Left hindlimb (tissue), 1 donor: ENCODE measurements around the gene EPHA10.
"Not testable (repeated sequence)": the region's sequence is repeated elsewhere in the genome, so short reads cannot be mapped to it uniquely, and the experiment has no call there.

ENCODE experiments used
- DNase-seq: peaks from one replicate; pipeline ENCODE4 v3.0.0-alpha.2; 2018

Gene EPHA10

DNA sequence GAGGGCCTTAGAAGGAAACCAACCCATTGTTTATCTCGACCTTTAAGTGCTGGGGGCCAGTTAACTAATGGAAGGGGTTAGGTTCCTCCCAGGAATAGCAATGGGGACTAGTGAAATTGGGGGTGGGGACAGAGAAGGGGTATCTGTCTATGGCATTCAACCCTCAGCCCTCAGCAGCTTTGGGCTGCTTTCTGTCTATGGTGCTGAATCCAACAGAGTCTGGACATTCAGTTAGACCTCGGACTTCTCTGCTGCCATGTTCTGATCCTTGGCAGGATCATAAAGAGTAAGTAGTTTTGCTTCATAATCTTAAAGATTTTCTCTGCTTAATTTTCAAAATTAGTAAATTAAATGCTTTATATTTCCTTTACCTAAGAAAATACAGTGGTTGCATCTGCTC is 2.6 kb upstream of the EPHA10 start:
- DNase-seq, result no peak

- DNase-seq, result no peak
These were observed 1.2 kb upstream of the EPHA10 start for GRCh38 chr1:37765916-37766664.

DNA sequence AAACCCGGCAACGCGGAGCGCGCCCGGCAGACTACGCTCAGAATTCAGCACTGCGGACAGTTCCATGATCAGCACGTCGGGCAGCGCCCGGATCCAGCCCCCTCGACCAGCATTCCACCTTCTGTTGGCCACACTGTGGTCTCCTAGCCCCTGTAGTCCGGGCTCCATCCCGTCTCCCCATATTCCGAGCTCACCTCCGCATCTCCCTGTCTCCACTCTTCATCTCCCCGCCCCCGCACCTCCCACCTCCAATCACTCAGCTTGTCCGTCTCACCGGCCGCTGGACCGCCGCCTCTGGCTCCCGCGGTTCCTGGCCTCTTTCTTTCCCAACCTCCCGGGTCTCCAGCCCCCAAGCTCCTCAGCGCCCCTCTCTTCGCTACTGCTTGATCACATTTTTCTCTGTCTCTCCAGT is 500 bp downstream of the EPHA10 start:
- DNase-seq, result peak; percentile 58

DNA sequence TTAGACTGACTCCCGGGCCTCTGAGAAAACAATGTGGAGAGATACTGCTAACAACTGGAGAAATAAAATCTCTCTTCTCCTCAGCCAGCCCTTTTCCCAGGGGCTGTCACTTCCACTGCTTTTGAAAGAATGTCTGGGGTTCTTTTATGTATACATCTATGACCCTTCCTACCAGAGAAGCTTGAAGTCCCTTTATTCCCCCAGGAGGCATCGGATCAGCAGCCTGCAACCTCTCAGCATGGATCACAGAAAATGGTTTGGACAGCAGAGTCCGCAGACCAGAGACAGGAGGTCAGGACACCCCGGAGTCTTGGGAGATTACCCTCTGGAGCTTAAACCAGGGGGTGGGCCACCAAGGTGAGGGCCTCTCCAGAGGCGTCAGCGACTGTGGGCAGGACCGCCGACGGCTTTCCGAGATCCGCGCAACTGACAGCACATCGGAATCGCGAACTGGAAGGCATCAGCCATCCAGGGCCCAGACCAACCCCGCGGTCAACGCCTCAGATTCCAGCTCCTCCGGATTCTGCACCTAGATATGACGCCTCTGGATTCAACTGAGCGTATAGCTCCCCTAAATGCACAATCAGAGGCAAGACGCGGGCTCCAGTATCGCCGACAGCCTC is 1.0 kb downstream of the EPHA10 start:
- no peak for DNase-seq

- no peak for DNase-seq
These were observed 2.4 kb downstream of the EPHA10 start for GRCh38 chr1:37762516-37762915.

DNA sequence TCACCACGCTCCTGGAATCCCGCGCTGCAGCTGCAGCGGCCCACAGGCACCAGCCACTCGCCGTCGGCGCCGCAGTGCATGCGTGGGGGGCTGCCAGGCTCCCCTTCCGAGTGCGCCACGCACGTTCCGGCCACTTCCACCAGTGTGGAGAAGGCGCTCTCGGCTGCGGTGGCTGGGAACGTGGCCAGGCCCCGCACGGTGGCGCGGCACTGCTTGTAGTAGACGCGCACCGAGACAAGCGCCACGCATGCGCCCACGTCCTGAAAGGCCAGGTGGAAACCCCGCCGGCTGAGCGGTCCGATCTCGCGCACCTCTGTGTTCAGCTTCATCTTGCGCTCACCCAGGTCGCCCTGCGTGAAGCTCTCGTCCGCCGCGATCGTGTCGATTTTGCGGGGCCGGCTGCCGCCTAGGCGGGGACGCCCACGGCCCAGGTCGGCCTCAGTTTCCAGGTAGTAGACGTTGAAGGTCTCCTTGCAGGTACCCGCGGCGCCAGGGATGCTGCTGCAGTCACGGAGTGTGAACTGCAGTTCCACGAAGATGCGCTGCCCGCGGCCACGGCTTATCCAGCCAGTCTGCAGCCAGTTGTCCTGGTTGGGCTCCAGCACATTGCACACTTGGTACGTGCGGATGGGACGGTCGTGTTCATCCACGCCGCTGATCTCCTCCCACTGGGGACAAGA is 3.4 kb downstream of the EPHA10 start:
- no peak for DNase-seq

GRCh38 chr1:37759451-37759850 is 5.5 kb downstream of the EPHA10 start:
- no peak for DNase-seq

GRCh38 chr1:37755951-37756560 is 8.9 kb downstream of the EPHA10 start:
- no peak for DNase-seq

- no peak for DNase-seq
These were observed 9.6 kb downstream of the EPHA10 start for GRCh38 chr1:37755290-37755689.

- DNase-seq, result no peak
These were observed 11.2 kb downstream of the EPHA10 start for GRCh38 chr1:37753473-37754321.

- no peak for DNase-seq
These were observed 12.1 kb downstream of the EPHA10 start for GRCh38 chr1:37752583-37753471.

DNA sequence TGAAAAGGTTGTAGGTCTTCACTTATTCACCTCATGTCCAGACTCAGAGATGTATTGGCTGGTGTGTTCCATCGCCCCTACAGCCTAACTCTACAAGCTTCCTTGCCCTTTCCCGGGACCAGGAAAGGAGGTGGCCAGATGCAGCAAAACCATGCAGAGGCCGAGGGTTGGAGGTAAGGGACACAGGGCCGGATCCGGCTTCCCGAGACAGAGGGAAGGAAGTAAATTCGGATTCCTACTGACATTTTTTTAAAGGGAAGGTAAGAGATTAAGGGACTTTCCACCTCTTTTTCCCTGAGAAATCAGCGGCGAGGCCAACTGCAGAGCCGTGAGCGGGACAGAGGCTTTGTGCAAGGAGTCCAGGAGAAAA is 12.7 kb downstream of the EPHA10 start:
- no peak for DNase-seq

DNA sequence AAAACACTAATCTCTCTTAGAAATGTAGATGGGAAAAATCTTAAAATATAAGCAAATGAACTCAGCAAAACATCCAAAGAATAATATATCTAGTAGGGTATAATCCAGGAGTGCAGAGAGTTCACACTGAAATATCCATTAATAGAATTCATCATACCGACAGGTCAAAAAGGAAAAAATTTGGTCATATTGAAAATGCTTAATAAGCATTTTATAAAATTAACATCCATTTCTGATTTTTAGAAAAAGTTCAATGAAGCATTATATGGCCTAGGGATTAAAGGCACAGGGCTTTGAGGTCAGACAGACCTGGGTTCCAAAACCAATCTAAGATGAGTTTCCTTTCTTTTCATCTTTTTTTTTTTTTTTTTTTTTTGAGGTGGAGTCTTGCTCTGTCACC is 16.4 kb downstream of the EPHA10 start:
- no peak for DNase-seq

GRCh38 chr1:37746806-37747205 is 18.1 kb downstream of the EPHA10 start:
- DNase-seq, result no peak

- DNase-seq, result no peak
These were observed 23.3 kb downstream of the EPHA10 start for GRCh38 chr1:37741662-37742061.

DNA sequence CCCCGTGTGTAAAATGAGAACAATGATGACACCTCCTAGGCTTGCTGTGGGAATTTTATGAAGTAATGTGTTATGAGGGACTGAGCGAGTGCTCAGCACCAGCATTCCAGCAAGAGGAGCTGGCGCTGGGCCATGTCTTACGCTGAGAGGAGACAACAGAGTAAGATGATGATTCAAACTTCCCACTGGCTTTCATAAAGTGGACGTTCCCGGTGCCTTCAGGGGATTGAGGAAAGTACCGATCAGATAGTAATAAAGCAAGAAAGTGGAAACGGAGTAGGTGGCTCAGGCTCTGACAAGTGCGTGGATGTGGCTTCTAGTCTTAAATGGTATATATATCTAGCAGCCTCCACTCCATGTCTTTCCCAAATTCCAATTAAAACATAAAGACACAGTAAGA is 23.8 kb downstream of the EPHA10 start:
- no peak for DNase-seq

GRCh38 chr1:37739222-37739621 is 25.7 kb downstream of the EPHA10 start:
- no peak for DNase-seq

DNA sequence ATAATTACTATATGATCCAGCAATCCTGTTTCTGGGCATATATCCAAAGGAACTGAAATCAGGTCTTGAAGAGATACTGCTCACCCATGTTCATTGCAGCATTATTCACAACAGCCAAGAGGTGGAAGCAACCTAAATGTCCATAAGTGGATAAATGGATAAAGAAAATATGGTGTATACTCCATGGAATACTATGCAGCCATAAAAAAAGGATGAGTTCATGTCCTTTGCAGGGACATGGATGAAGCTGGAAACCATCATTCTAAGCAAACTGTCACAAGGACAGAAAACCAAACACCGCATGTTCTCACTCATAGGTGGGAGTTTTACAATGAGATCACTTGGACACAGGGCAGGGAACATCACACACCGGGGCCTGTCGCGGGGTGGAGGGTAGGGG is 26.3 kb downstream of the EPHA10 start:
- DNase-seq, result not testable (repeated sequence)

- not testable (repeated sequence) for DNase-seq
These were observed 26.9 kb downstream of the EPHA10 start for GRCh38 chr1:37737975-37738374.

- DNase-seq, result no peak
These were observed 30.0 kb downstream of the EPHA10 start for GRCh38 chr1:37734629-37735591.
